Ramos (cell line): ENCODE data around the gene SERAC1.
"Not testable (repeated sequence)": the region's sequence is repeated elsewhere in the genome, so short reads cannot be mapped to it uniquely, and the experiment has no call there.

Experiments used
- in situ Hi-C: fragments of 300-500 bp; cut with MboI; formaldehyde crosslinking; loops from one replicate; pipeline ENCODE4 v1.14.3; 2022; ENCODE audit warnings: low sequenced_read_pairs; ENCODE audit not compliant: unreplicated experiment

Gene SERAC1

GRCh38 chr6:158168040-158168289 lies at the start of gene SERAC1:
SERAC1 (minus strand) TSS chr6:158168262; CDS start chr6:158158363, 9,899 bp downstream.
- in situ Hi-C loops = no loop called here

- in situ Hi-C loops = loop anchor here (5.0 to 25.0 kb wide), 2 partner anchors 478 to 948 kb away; partner anchors contain the start of gene FNDC1
These were observed 46.0 kb upstream of the SERAC1 start for GRCh38 chr6:158213925-158214674.

GRCh38 chr6:158211273-158212055 lies 43.4 kb upstream of the SERAC1 start:
- in situ Hi-C loops = loop anchor here (5.0 to 25.0 kb wide), 2 partner anchors 481 to 951 kb away; partner anchors contain the start of gene FNDC1

GRCh38 chr6:158209582-158210333 lies 41.7 kb upstream of the SERAC1 start:
- in situ Hi-C loops = loop anchor here (5.0 to 25.0 kb wide), 2 partner anchors 483 to 953 kb away; partner anchors contain the start of gene FNDC1

- in situ Hi-C loops = loop anchor here (25.0 kb wide), 1 partner anchor 954 kb away; the partner anchor contains the start of gene FNDC1
These were observed 40.4 kb upstream of the SERAC1 start for GRCh38 chr6:158208226-158209030.

- in situ Hi-C loops = loop anchor here (25.0 kb wide), 1 partner anchor 955 kb away; the partner anchor contains the start of gene FNDC1
These were observed 39.3 kb upstream of the SERAC1 start for GRCh38 chr6:158207422-158207788.

GRCh38 chr6:158206740-158207421 lies 38.8 kb upstream of the SERAC1 start:
- in situ Hi-C loops = loop anchor here (25.0 kb wide), 1 partner anchor 955 kb away; the partner anchor contains the start of gene FNDC1

- in situ Hi-C loops = loop anchor here (25.0 kb wide), 1 partner anchor 957 kb away; the partner anchor contains the start of gene FNDC1
These were observed 37.3 kb upstream of the SERAC1 start for GRCh38 chr6:158205169-158205944.

GRCh38 chr6:158198461-158198860 lies 30.4 kb upstream of the SERAC1 start:
- in situ Hi-C loops = no loop called here

GRCh38 chr6:158194487-158195280 lies 26.6 kb upstream of the SERAC1 start:
- in situ Hi-C loops = no loop called here

GRCh38 chr6:158191761-158192160 lies 23.7 kb upstream of the SERAC1 start:
- in situ Hi-C loops = no loop called here

GRCh38 chr6:158191032-158191431 lies 23.0 kb upstream of the SERAC1 start:
- in situ Hi-C loops = no loop called here

GRCh38 chr6:158188591-158188990 lies 20.5 kb upstream of the SERAC1 start:
- in situ Hi-C loops = no loop called here

- in situ Hi-C loops = no loop called here
These were observed 17.8 kb upstream of the SERAC1 start for GRCh38 chr6:158185729-158186456.

- in situ Hi-C loops = no loop called here
These were observed 16.5 kb upstream of the SERAC1 start for GRCh38 chr6:158184608-158185007.

- in situ Hi-C loops = not testable (repeated sequence)
These were observed 15.3 kb upstream of the SERAC1 start for GRCh38 chr6:158183174-158183972.
